Common myeloid progenitor, CD34-positive (primary cell): ENCODE results near the gene KCNIP4.

Experiments
- CTCF ChIA-PET: fragments of 350-600 bp; sonication (Branson Sonifier 250); formaldehyde crosslinking; loops from one replicate; lab custom pipeline; 2021; ENCODE audit warnings: antibody characterized with exemption; lab: Charles Lee
- POLR2A ChIA-PET: fragments of 350-600 bp; sonication (Branson Sonifier 250); formaldehyde crosslinking; loops from one replicate; lab custom pipeline; 2021; ENCODE audit warnings: antibody characterized with exemption; lab: Charles Lee
- DNase-seq, 3 donors: peaks; one replicate each; pipeline versions ENCODE4 v3.0.0 to v3.0.0-alpha.2; 2013
- H3K27ac ChIP-seq, 2 experiments: 1 replicate in 1 of 2; 2 replicates in 1 of 2; pipeline ENCODE4 v1.7.0; 2013; ENCODE audit warnings: inconsistent platforms in 2 of 2, low read length in 2 of 2, mild to moderate bottlenecking in 2 of 2, low read depth in 1 of 2, moderate library complexity in 1 of 2; ENCODE audit not compliant: severe bottlenecking in 2 of 2, insufficient read depth in 1 of 2, poor library complexity in 1 of 2
- H3K27me3 ChIP-seq, 5 experiments: replicated peaks in 2 of 5; 1 replicate in 3 of 5; 2 replicates in 2 of 5; pipeline versions ENCODE4 v1.6.1 to v1.7.0; 2013; ENCODE audit warnings: low read length in 4 of 5, mild to moderate bottlenecking in 2 of 5, moderate library complexity in 2 of 5, inconsistent platforms in 1 of 5; ENCODE audit not compliant: insufficient read depth in 5 of 5, control insufficient read depth in 4 of 5
- H3K36me3 ChIP-seq, 4 experiments: 1 replicate in 2 of 4; 2 replicates in 2 of 4; pipeline versions ENCODE4 v1.6.1 to v1.7.0; 2013; ENCODE audit warnings: low read length in 3 of 4, control low read depth in 1 of 4, mild to moderate bottlenecking in 1 of 4; ENCODE audit not compliant: control insufficient read depth in 4 of 4, insufficient read depth in 4 of 4
- H3K4me1 ChIP-seq, 4 experiments: 1 replicate in 3 of 4; 2 replicates in 1 of 4; pipeline versions ENCODE4 v1.6.1 to v1.7.1; 2013; ENCODE audit warnings: low read length in 3 of 4, mild to moderate bottlenecking in 3 of 4, control low read depth in 1 of 4, inconsistent platforms in 1 of 4, moderate library complexity in 1 of 4; ENCODE audit not compliant: control insufficient read depth in 4 of 4, insufficient read depth in 4 of 4; ENCODE audit errors: control extremely low read depth in 1 of 4
- H3K4me3 ChIP-seq, 7 experiments: 1 replicate in 4 of 7; 2 replicates in 3 of 7; pipeline versions ENCODE4 v1.5.1 to v1.7.0; 2013; ENCODE audit warnings: mild to moderate bottlenecking in 7 of 7, low read length in 6 of 7, moderate library complexity in 6 of 7, inconsistent platforms in 2 of 7, low read depth in 2 of 7, control low read depth in 1 of 7; ENCODE audit not compliant: insufficient read depth in 4 of 7, control insufficient read depth in 1 of 7; ENCODE audit errors: extremely low read depth in 1 of 7
- H3K9me3 ChIP-seq, 5 experiments: 1 replicate in 4 of 5; 2 replicates in 1 of 5; pipeline versions ENCODE4 v1.6.1 to v1.7.1; 2013; ENCODE audit warnings: low read length in 4 of 5, mild to moderate bottlenecking in 2 of 5, inconsistent platforms in 1 of 5, low read depth in 1 of 5, moderate library complexity in 1 of 5; ENCODE audit not compliant: control insufficient read depth in 4 of 5, insufficient read depth in 2 of 5; ENCODE audit errors: control extremely low read depth in 1 of 5
- WGBS: methylation state at CpG from one replicate; pipeline ENCODE4 v1.1.5; 2013; ENCODE audit not compliant: insufficient coverage; 5-methylcytosine and 5-hydroxymethylcytosine counted together

The KCNIP4 gene

DNA sequence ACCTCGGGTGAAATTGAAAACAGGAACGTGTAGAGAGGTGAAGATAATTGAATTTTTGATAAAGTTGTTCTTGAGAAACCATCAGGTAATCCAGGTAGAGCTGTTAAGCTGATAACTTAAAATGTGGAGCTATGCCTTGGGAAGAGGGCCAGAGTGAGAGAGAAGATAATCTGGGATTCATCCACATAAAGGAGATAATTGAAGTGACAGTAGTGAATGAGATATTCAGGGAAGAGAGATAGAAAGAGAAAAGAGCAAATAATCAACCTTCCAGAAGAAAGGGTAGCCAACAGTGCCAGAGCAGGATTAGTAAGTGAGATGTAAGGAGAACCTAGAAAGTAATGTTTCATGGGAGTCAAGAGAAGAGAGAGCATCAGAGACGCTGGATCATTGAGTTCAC is 950.7 kb downstream of the KCNIP4 start:
- POLR2A ChIA-PET = no interaction called here
- H3K27ac ChIP-seq = no peak overlapping the region
- 91% methylated on average over 3 of the region's 3 CpGs for WGBS
- no peak for DNase-seq
- no peaks in the 10 kb centered on the region for H3K27me3 ChIP-seq
- no peaks in the 10 kb centered on the region for H3K36me3 ChIP-seq
- peaks cover 0 to 2% (median 0%) of the 10 kb centered on the region in 5 experiments for H3K9me3 ChIP-seq
- H3K4me1 ChIP-seq = peaks cover 0 to 5% (median 2%) of the 10 kb centered on the region in 4 experiments
- CTCF ChIA-PET = no interaction called here
- H3K4me3 ChIP-seq = no peak overlapping the region

- no peak for DNase-seq
- Histone ChIP-seq H3K36me3 (no peaks in the 10 kb centered on the region), H3K4me3 (no peak overlapping the region), H3K27ac (no peak overlapping the region), H3K4me1 (no peaks in the 10 kb centered on the region), H3K27me3 (no peaks in the 10 kb centered on the region), H3K9me3 (peaks cover 0 to 2% (median 0%) of the 10 kb centered on the region in 5 experiments)
- WGBS = 100% methylated on average over 1 of the region's 4 CpGs
- POLR2A ChIA-PET = no interaction called here
- CTCF ChIA-PET = no interaction called here
These were observed 953.0 kb downstream of the KCNIP4 start for GRCh38 chr4:20995610-20996009.

DNA sequence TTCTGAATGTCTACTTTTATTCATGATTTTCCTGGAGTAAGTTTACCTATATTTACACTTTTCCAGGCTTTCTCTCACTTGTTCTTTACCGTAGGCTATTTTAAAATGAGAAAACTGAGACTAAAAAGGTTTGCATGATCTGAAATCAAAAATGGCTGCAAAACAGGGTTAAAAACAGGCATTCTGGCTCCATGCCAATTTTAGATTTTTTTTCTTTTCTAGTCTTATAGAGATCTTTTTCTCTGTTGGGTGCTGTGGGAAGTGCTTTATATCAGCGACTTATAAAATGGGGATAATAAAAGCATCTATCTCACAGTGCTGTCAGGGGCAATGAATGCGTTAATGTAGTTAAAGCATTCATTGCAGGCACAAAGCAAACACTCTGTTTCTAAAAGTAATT is 953.6 kb downstream of the KCNIP4 start:
- 100% methylated on average over 1 of the region's 3 CpGs for WGBS
- Histone ChIP-seq H3K9me3 (peaks cover 0 to 2% (median 0%) of the 10 kb centered on the region in 5 experiments), H3K4me3 (no peak overlapping the region), H3K36me3 (no peaks in the 10 kb centered on the region), H3K27me3 (no peaks in the 10 kb centered on the region), H3K4me1 (no peaks in the 10 kb centered on the region), H3K27ac (no peak overlapping the region)
- CTCF ChIA-PET = no interaction called here
- DNase-seq = no peak
- POLR2A ChIA-PET = no interaction called here

GRCh38 chr4:20992002-20992401 is 956.6 kb downstream of the KCNIP4 start:
- POLR2A ChIA-PET = no interaction called here
- Histone ChIP-seq H3K27ac (no peak overlapping the region), H3K36me3 (no peaks in the 10 kb centered on the region), H3K9me3 (peaks cover 0 to 2% (median 0%) of the 10 kb centered on the region in 5 experiments), H3K27me3 (no peaks in the 10 kb centered on the region), H3K4me3 (no peak overlapping the region), H3K4me1 (no peaks in the 10 kb centered on the region)
- CTCF ChIA-PET = no interaction called here
- peak in 1 of 3 donors; percentile 18 for DNase-seq
- WGBS = 100% methylated on average over 1 of the region's 3 CpGs

- CTCF ChIA-PET = no interaction called here
- 88% methylated on average over 1 of the region's 2 CpGs for WGBS
- no peak overlapping the region for H3K27ac ChIP-seq
- H3K36me3 ChIP-seq = no peaks in the 10 kb centered on the region
- H3K4me3 ChIP-seq = no peak overlapping the region
- no peaks in the 10 kb centered on the region for H3K4me1 ChIP-seq
- POLR2A ChIA-PET = no interaction called here
- H3K27me3 ChIP-seq = peaks cover 0 to 18% (median 9%) of the 10 kb centered on the region in 5 experiments
- H3K9me3 ChIP-seq = peaks cover 0 to 2% (median 0%) of the 10 kb centered on the region in 5 experiments
- DNase-seq = no peak
These were observed 961.4 kb downstream of the KCNIP4 start for GRCh38 chr4:20987191-20987590.

GRCh38 chr4:20984576-20984836 is 964.1 kb downstream of the KCNIP4 start:
- Histone ChIP-seq H3K36me3 (no peaks in the 10 kb centered on the region), H3K4me3 (no peak overlapping the region), H3K9me3 (peaks cover 0 to 2% (median 0%) of the 10 kb centered on the region in 5 experiments), H3K4me1 (no peaks in the 10 kb centered on the region), H3K27ac (no peak overlapping the region), H3K27me3 (peaks cover 0 to 18% (median 9%) of the 10 kb centered on the region in 5 experiments)
- 68% methylated on average over 4 of the region's 13 CpGs for WGBS
- ChIA-PET CTCF (no interaction called here), POLR2A (no interaction called here)
- DNase-seq = no peak

GRCh38 chr4:20983763-20984575 is 964.6 kb downstream of the KCNIP4 start:
- no peak for DNase-seq

More at GRCh38 chr4:20983763-20984575, 964.6 kb downstream of the KCNIP4 start:
- POLR2A ChIA-PET = no interaction called here
- Histone ChIP-seq H3K4me1 (no peaks in the 10 kb centered on the region), H3K27ac (no peak overlapping the region), H3K9me3 (peaks cover 0 to 2% (median 0%) of the 10 kb centered on the region in 5 experiments), H3K27me3 (peaks cover 0 to 18% (median 9%) of the 10 kb centered on the region in 5 experiments), H3K4me3 (peak overlapping the region in 1 of 7 experiments; percentile 23), H3K36me3 (no peaks in the 10 kb centered on the region)
- CTCF ChIA-PET = no interaction called here
- 2% methylated on average over 30 of the region's 31 CpGs for WGBS
